Stimulated activated CD4-positive, alpha-beta T cell treated with anti-CD3 and anti-CD28 coated beads, Interleukin-1b, Interleukin-23, amount 100 ng/mL, for 4 hours (primary cell): ENCODE results near the gene FLT3.

Experiments
- DNase-seq, 2 donors: peaks; one replicate each; pipeline ENCODE4 v3.0.0-alpha.2; 2020; ENCODE audit warnings: low read depth in 2 of 2

Gene FLT3

GRCh38 chr13:28001837-28002473 lies 98.4 kb downstream of the FLT3 start:
- no peak for DNase-seq

- DNase-seq, result no peak
Measured at GRCh38 chr13:28001049-28001448, 99.3 kb downstream of the FLT3 start.

- DNase-seq, result no peak
Measured at GRCh38 chr13:28000567-28000966, 99.8 kb downstream of the FLT3 start.

- DNase-seq, result peak in 1 of 2 donors; percentile 5
Measured at GRCh38 chr13:27997904-27998522, 102.4 kb downstream of the FLT3 start.

DNA sequence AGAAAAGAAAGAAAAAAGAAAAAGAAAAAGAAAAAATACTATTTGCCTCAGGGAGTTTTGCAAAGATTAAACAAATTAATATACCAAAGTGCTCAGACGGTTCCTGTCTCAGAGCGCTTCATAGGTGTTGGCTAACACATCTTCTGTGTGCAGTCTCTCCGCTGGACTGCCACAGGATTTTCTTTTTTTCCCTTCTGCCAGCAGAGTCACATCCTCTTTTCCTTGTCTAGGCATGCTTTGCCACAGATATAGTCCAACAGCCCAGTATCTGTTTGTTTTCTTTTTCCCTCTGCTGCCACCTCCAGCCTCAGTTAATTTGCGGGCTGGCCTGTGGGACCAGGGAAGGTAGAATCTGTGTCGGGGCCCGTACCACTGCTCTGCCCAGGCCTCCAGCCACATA lies 108.5 kb downstream of the FLT3 start:
- DNase-seq, result no peak

GRCh38 chr13:27988520-27988919 lies 111.9 kb downstream of the FLT3 start, which contains the start of gene URAD:
URAD (minus strand) TSS chr13:27988693; CDS start chr13:27988637, 56 bp downstream.
- no peak for DNase-seq

- DNase-seq, result no peak
Measured at GRCh38 chr13:27985600-27985999, 114.8 kb downstream of the FLT3 start.

- DNase-seq, result no peak
Measured at GRCh38 chr13:27982361-27982760, 118.0 kb downstream of the FLT3 start.

GRCh38 chr13:27981006-27981708 lies 119.2 kb downstream of the FLT3 start:
- no peak for DNase-seq

- DNase-seq, result no peak
Measured at GRCh38 chr13:27980280-27980998, 119.9 kb downstream of the FLT3 start.

DNA sequence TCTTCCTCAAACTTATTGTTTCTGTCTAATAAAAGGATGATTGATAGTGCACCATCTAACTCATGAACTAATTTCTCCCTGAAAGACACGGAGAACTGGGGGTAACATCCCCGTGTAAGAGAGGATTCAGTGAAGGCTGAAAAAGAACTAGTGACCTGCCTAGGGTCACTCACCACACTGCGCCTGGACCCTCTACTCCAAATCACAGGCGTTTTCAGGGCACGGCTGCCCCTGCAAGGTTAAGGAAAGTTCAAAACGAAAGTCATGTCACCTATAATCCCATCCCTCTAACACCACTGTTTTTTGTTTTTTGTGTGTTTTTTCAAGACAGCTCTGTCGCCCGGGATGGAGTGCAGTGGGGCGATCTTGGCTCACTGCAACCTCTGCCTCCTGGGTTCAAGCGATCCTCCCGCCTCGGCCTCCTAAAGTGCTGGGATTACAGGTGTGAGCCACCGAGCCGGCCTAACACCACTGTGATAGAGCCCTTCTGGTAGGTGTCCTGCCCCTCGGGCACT lies 120.6 kb downstream of the FLT3 start:
- DNase-seq, result no peak

DNA sequence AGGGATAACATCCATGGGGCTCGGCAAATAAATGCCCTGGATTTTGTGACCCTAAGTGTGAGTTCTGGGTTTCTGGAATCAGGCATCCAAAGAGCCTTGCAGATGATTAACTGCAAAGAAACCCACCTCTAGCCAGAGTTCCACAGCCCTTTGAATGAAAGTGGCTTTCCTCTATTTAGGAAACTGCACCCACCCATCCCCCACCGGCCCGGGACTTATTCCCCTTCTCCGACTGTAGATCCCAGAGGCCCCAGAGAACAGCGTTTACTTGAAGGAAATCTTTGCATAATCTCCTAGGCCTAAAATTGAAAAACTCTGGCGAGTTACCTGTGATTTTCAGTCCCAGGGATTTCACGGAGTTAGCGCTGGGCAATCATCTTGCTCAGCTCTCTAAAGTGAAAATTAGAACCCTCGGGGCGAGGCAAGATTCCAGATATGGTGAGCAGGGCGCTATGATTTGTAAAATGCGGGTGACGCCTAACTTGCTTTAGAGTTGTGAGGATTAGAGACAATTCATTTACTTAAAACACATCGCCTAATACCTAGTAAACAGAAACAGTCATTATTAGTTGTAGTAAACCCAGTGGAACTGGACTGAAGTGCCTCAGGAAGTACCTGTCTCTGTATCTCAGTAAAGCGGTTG lies 121.3 kb downstream of the FLT3 start:
- no peak for DNase-seq

DNA sequence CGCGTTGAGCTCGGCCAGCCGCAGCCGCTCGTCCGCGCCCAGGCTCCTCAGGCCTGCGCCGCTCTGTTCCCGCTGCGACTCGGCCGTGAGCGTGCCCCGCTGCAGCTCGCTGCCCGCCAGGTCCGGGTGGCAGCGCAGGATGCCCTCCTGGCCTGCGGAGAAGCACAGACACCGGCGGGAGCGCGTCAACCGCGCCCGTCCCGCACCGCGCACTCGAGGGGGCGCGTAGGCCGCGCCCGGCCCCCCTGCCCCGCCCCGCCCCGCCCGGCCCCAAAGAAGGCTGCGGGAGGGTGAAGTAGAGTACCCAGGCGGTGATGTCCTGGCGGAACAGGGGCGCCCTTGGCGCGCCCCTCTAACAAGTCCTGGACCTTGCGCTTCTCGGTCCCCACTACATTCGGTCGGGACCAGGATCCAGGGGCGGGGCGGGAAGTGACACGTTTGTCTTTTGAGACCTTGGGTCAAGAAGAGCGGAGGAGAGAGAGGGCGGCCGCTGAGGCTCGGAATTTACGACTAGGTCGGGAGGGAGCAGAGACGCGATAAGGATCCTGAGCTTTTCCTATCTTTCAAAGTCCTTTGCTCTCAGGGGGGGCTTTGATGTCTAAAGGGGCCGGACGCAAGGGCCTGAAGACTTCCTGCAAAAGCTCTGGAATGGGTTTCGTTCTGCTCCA lies 121.9 kb downstream of the FLT3 start:
- no peak for DNase-seq

GRCh38 chr13:27977476-27978300 lies 122.7 kb downstream of the FLT3 start:
- no peak for DNase-seq

- DNase-seq, result no peak
Measured at GRCh38 chr13:27976362-27977091, 123.8 kb downstream of the FLT3 start.

- no peak for DNase-seq
Measured at GRCh38 chr13:27975564-27976361, 124.6 kb downstream of the FLT3 start.

- no peak for DNase-seq
Measured at GRCh38 chr13:27973961-27974662, 126.3 kb downstream of the FLT3 start.

DNA sequence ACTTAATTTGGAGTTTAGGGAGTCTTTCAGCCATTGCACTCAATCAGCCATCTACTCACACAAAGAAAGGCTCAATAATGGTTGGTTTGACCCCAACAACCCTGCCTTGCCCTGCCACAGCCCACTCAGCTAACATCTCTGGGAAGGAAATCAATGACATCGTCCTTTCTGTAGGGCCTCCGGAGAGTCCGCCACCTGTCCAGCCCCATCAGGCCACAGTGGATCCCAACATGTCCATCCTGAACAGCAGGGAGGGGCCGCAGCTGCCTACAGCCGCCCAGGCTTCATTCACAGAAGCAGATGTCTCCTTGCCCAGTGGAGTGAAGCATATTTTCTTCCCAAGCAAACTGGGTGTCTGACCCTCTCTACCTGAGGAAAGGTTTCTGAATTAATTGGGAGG lies 127.1 kb downstream of the FLT3 start:
- no peak for DNase-seq
